NAMALWA (cell line): ENCODE data around the gene PPP4R2.
"Not testable (repeated sequence)": the region's sequence is repeated elsewhere in the genome, so short reads cannot be mapped to it uniquely, and the experiment has no call there.

Experiments
- DNase-seq: peaks from one replicate; pipeline ENCODE4 v3.0.0-alpha.2; 2015; ENCODE audit warnings: low spot score

The PPP4R2 gene

DNA sequence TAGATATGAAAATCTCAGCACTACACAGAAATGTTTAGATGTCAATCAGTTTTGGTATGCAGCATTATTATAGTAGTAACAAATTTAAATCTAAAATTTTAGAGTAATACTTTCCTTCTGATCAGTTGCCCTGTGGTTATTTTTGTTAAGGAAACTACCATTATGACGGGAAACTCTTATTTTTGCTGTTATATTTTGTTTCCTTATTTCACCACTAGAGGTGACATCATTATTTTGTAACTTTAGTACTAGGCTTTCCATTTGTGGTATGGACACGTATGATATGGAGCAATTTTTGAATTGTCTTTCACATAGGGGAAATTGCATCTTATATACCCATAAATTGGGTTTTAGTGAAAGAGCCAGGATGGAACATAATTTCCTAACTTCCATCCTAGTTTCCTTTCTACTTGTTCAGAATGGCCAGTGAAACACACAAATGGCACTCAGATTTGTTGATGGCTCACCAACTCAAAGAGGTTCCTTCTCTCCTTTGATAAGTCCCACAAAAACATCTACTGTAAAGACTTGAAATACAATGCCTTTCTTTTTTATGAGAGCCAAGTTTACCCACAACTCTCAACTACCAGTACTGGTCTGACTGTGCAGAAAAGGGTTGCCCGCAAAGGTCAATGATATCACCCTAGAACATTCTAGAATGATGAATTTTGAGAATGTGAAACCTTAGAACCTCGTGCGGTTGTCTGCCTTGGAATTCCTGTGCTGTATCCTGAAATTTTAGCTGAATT, 19.4 kb upstream of the PPP4R2 start:
- DNase-seq, result peak; percentile 15

- no peak for DNase-seq
These were observed 13.8 kb upstream of the PPP4R2 start for GRCh38 chr3:72982609-72983366.

DNA sequence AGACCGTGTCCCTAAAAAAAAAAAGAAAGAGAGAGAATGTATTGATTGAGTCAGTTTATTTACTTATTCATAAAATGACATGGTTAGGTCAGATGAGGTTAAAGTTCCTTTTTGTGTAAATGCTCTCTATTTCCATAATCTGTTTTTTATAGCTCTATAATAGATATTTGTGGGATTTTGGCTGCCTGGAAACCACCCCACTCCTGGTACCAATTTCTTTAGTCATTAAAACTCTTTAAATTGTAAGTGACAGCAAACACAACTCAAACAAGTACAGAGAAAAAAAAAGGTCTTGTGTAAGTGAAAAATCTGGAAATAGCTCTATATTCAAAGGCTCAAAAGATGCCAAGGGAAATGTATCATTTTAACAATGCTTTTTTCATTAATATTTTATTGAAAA, 11.0 kb upstream of the PPP4R2 start:
- DNase-seq, result no peak

GRCh38 chr3:72990701-72991395, 5.8 kb upstream of the PPP4R2 start:
- DNase-seq, result no peak

DNA sequence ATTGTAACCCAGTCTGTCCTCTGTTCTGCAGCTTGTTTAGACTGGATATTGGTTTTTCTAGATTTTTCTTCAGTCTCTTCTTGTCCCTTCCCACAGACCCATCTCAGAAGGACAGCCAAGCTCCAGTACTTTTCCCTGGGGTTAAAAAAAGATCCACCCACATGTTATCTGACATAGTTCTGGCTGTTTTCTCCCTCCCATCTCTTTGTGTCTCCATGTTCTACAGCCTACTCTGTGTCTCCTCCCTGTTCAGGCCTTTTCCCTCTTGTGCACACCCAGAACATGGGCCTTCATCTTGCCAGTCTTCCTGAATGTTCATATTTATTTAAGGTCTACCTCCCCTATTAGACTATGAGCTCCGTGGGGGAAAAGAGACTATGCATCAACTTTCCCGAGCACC, 5.1 kb upstream of the PPP4R2 start:
- no peak for DNase-seq

- no peak for DNase-seq
These were observed 3.2 kb upstream of the PPP4R2 start for GRCh38 chr3:72993391-72993790.

- no peak for DNase-seq
These were observed 1.3 kb upstream of the PPP4R2 start for GRCh38 chr3:72995337-72995736.

GRCh38 chr3:72996121-72996472, 514 bp upstream of the PPP4R2 start:
- DNase-seq, result no peak

- peak; percentile 74 for DNase-seq
These were observed 880 bp downstream of the PPP4R2 start for GRCh38 chr3:72997421-72997961.

DNA sequence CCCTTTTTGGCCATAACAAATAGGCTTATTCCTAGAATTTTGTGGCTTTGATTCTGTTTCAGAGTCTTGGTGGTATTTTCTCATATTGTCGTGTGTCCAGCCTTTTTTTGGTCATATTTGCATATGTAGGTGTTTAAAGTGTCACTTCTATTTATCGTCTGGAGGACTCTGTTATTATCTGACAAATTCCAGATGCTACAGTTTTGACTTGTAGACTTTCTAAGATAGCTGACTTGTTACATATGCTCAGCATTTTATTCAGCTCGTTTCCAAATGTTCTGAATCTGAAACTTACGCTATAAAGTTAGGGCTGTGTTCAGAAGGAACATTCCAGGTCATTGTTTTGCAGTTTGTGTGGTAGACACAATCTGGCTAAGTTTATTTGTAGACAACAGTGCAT, 1.9 kb downstream of the PPP4R2 start:
- no peak for DNase-seq

DNA sequence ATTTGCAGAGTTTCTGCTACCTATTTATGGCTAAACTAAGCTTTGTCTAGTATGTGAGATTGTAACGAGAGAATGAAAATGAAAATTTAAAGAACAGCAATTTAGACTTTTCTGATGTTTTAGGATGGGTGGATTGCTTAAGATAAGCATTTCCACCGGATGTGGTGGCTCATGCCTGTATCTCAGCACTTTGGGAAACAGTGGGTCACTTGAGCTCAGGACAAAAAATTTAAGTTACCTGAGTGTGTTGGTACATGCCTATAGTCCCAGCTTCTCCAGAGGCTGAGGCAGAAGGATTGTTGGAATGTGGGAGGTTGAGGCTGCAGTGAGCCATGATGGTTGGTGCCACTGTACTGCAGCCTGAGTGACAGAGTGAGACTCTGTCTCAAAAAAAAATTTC, 3.3 kb downstream of the PPP4R2 start:
- no peak for DNase-seq

DNA sequence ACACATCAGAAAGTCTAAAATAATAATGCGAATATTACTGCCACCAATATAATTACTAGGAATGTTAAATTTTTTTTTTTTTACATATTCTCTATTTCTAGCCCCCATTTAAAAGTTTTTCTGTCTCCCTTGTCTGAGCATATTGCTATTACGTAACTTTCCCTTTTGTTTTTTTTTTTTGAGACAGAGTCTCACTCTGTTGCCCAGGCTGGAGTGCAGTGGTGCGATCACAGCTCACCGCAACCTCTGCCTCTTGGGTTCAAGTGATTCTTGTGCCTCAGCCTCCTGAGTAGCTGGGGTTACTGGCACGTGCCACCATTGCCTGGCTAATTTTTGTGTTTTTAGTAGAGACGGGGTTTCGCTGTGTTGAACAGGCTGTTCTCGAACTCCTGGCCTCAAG, 6.4 kb downstream of the PPP4R2 start:
- not testable (repeated sequence) for DNase-seq

- no peak for DNase-seq
These were observed 7.7 kb downstream of the PPP4R2 start for GRCh38 chr3:73004316-73004715.

- DNase-seq, result no peak
These were observed 11.5 kb downstream of the PPP4R2 start for GRCh38 chr3:73007992-73008712.

DNA sequence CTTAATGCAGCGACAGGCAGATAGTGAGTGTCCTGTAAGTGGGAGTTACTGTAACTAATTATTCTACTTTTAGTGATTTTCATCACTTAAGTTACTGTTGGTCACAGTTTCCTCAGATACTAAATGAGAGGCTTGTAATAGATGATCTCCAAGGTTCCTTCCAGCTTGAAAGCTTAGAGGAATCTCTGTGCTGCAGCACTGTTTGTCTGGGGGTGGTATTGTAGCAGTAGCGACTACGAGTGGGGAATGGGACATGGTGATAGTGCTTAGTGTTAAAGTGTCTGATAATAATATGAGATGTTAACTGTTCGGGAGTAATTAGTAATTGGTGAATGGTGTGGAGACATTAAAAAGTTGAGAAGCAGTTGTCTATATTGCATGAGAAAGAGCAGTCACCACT, 12.4 kb downstream of the PPP4R2 start:
- no peak for DNase-seq

DNA sequence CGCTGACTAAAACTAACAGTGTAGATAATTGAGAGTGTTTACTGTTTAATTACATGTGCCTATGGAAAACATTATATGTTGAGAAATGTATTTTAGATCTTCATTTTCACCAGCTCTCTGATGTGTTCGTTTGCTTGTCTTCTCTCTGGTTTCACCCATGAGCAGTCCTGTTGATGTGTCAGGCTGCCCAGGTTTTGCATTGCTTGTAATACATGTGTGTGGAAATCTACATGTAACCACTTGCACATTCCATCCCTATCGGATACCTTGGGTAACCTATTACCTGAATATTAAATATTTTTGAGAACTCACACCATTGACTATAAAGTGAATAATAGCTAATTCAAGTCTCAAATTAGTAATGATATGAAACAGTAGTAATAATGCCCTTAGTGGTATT, 13.1 kb downstream of the PPP4R2 start:
- no peak for DNase-seq

GRCh38 chr3:73010158-73010557, 13.5 kb downstream of the PPP4R2 start:
- no peak for DNase-seq

- no peak for DNase-seq
These were observed 21.7 kb downstream of the PPP4R2 start for GRCh38 chr3:73018298-73018697.

GRCh38 chr3:73018790-73019441, 22.3 kb downstream of the PPP4R2 start:
- DNase-seq, result no peak

DNA sequence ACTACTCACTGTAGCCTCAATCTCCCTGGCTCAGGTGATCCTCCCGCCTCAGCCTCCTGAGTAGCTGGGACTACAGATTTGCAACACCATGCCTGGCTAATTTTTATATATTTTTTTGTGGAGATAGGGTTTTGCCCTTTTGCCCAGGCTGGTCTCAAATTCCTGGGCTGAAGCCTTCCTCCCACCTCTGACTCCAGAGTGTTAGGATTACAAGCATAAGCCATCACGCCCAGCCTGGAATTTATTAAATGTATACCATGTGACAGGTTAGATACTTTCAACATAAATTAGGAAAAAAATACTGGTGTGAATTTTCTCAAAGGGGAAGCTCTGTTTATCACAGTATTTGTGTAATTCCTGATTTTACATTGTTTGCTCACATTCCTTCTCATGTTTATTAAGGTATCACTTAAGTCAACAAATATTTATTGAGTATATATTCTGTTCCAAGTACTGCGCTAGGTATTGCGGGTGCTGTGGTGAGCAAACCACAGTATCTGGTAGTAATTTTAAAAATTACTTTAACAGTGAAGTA, 24.8 kb downstream of the PPP4R2 start:
- no peak for DNase-seq

- DNase-seq, result no peak
These were observed 28.2 kb downstream of the PPP4R2 start for GRCh38 chr3:73024836-73025235.
